NCI-H526 treated with DMSO at 0.1 percent for 48 hours (cell line): Measurements from ENCODE around the gene NBAS.
"Not testable (repeated sequence)": the region's sequence is repeated elsewhere in the genome, so short reads cannot be mapped to it uniquely, and the experiment has no call there.

Source experiments
- DNase-seq: peaks from one replicate; lab custom pipeline; 2025; lab: John Stamatoyannopoulos, UW

Gene NBAS

GRCh38 chr2:15412309-15412708 is 148.8 kb downstream of the NBAS start:
- DNase-seq = no peak

DNA sequence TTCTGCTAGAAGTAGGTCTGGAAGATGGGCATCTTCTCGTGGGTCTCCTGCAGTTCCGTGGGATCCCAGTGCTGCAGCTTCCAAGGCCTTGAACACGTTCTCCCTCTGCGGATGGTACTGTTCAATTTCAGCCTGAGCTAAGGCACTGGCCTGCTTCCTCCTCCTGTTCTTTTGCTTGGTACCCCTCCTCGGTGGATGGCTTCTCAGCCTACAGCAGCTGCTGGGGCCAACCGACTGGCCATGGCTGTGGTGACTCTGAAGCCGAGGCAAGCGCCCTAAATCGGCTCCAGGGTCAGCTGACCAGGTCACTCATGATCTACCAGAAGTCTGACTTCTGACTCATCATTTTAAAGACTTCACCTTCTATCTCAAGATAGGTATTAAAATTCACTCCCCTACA is 150.2 kb downstream of the NBAS start:
- no peak for DNase-seq

GRCh38 chr2:15408759-15409158 is 152.4 kb downstream of the NBAS start:
- DNase-seq = no peak

GRCh38 chr2:15407666-15408065 is 153.5 kb downstream of the NBAS start:
- no peak for DNase-seq

DNA sequence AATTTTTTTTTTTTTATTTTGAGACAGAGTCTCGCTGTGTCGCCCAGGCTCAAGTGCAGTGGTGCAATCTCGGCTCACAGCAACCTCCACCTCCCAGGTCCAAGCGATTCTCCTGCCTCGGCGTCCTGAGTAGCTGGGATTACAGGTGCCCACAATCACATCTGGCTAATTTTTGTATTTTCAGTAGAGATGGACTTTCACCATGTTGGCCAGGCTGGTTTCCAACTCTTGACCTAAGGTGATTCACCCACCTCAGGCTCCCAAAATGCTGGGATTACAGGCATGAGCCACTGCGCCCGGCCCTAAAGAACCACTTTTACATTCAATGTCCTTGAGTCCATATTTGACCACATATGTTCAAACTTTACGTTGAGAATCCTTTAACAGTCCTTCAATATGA is 156.6 kb downstream of the NBAS start:
- DNase-seq = not testable (repeated sequence)

DNA sequence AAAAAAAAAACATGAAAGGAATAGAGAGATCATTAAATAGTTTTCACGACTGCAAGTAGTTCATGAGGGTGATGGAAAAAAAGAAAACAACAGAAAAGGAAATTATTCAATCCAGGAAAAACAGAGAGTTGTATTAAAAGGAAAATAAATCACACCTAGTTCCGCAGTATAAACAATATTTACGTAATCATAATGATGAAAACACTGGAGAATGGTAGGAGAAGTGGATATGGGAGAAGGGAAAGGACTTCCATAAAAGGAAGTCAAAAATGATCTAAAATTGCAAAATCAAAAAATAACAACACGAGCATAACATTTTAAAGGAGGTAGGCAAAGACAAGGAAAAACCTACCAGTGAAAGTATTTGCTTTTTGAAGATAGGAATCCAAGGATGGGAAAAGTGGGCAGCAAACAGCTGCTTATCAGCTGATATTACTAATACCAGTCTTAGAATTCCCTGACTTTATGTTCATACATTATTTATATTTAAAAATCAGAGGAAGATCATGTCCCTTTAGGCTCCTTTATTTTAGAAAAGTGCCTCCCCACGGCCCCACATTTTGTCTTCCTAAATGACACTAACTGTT is 160.8 kb downstream of the NBAS start:
- DNase-seq = no peak

DNA sequence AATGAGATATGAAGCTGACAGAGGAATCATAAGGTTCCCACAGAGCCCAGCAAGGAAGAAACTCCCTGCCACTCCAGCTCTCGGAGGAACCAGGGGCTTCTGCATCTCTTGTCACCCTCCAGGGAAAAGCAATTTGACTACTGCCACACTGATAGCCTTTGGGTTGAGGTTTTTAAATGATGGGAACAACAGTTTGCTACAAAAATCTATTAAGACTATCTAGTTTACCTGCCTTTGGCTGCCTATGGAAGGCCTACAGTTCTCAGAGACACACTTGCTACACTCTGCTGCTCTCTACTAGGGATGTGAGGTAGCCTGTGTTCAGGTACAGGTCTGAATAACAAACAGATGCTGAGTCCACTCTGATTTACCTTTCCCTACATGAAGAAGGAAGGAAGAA is 161.9 kb downstream of the NBAS start:
- DNase-seq = no peak

DNA sequence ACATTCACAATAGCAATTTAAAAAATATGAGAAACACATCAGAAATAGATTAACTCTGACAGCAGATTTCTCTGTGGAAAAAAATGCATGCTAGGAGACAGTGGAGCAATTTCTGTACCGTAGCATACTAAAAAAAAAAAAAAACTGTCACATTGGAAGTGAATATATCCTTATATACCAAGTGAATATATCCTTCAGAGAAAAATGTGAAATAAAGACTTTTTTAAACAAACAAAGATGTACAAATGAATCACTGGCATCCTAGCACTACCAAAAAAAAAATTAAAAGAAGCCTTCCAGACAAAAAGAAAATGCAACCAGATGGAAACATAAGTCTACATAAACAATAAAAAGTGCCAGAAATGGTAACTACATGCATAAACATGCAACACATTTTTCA is 169.4 kb downstream of the NBAS start:
- no peak for DNase-seq

DNA sequence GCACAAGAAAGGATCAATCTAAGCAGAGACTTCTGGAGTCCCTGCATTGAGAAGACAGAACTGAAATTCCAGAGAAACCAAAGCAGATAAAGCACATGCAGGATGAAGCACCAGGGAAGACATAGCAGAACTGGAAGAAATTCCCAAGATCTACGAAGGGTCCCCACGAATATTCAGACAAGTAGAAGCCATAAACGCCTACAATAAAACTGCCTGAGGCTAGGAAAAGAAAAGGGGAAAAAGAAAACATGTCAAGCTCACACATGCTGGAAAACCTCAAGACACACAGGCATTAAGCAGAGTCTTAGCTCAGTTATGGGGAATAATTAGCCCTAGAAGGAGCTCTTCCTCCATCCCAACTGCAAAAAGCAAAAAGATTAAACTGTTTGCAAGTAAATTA is 171.2 kb downstream of the NBAS start:
- no peak for DNase-seq

DNA sequence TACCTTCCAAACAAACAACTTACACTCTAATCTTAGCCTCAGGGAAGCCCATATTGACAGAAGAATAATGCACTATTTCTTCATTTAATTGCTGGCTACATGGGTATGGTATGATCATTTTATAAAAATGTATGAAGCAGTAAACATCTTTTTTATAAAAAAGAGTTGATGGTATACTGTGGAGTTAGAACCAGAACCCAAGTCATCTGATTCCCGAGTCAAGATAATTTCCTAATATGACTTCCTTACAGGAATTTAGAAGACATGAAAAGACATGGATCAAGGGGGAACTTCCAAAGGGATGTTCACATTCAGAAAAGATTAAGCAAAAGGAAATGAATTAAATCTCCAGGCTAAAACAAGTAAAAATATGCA is 171.8 kb downstream of the NBAS start:
- no peak for DNase-seq

- DNase-seq = no peak
Observed at GRCh38 chr2:15388406-15389325, 172.5 kb downstream of the NBAS start.

DNA sequence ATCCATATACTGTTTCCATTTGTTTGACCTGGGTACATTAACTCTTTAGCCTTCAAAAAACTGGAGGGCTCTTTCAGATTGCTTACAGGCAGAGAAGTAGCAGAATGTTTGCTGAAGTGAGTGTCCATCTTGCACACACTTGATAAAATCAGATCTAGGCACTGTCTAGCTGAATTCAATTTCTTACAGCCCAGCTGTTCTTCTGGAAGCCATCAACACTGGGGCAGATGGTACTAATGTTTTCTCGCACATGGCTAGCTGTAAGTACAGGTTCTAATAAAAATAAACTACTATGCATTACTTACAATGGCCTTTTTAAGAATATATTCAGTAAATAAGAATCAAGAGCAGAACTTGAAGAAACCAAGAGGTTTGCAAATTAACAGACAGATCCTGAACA is 175.9 kb downstream of the NBAS start:
- peak; percentile 100 for DNase-seq

DNA sequence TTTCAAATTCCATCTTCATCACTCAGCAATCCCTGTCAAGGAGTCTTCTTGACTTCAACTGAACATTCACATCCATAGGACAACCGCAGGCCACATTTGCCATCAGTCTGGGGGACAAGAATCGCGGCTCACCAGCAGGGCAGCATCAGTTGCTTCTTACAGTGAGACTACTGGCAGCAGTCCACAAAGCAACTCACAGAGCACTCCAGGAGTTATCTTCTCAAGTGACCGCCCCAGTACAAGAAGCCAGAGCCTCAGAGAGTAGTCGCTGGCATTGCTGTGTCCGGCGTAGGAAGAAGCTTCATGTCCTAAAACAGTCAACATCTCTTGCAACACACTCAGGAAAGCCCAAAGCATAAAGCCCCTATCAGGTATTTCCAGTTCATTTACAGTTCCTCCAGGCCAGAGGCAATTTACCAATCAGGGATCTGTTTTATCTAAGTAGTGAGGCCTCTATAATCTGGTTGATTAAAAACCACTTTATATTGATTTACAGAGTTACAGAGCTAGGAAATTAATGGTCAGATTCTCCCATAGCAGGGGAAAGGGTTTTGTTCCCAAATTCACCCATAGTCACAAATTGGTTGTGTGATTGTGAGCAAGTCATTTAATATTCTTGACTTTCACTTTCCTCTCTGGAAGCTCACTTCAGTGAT is 177.3 kb downstream of the NBAS start:
- DNase-seq = peak; percentile 100

DNA sequence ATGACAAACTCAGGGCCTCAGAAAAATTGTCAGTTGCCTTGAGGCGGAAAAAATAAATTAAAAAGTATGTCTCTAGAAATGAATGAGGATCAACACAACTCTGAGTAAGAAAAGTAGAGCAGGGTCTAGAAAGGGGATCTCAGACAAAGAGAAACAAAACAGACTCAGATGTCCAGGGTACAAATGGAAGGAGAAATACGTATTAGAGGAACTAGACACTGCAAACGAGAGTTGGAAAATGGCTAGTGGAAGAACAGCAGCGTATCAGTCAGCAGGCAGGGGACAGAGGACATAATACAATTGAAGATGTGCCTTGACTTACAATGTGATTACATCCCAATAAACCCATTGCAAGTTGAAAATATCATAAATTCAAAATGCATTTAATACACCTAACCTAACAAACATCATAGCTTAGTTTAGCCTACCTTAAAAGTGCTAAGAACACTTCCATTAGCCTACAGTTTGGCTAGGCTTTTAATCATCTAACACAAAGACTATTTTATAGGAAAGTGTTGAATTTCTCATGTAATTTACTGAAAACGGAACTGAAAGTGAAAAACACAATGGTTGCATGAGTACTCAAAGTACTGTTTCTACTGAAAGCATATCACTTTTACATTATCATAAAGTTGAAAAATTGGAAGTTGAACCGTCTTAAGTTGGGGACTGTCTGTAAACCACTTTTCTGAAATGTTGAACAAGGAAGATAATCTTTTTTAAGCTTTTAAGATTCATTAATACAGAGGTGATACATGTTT is 182.8 kb downstream of the NBAS start:
- DNase-seq = peak; percentile 100

DNA sequence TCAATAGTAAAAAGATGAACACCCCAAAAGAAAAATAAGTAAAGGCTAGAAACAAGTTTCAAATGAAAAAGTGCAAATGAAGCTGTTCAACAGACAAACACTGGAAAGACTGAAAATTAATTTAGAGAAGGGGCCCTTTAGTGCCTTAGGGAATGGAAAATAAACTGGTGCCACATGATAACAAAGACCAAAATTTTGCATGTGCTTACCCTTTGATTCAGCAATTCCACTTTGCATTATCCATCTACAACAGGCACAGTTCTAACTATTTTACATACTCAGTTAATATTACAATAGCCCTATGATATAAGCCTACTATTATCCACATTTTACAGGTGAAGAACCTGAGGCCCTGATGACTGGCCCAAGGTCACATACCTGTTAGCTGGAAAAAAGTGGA is 183.9 kb downstream of the NBAS start:
- peak; percentile 100 for DNase-seq

DNA sequence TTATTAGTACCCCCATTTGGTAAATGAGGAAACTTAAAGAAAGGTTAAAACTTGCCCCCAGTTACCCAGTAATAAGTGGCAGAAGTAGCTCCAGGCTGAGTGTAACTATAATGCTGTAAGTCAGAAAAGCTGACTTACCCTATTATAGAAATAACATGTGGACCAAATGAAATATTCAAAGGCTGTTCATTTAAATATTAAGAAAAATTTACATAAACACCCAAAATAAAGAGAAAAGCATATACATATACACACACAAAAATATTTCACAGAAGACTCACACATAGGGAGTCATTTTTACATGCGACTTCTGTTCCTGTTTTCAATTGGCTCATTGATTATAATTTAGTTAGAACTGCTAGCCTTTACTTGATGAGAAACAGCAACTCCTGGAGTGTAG is 189.1 kb downstream of the NBAS start:
- peak; percentile 100 for DNase-seq

GRCh38 chr2:15369129-15369528 is 192.0 kb downstream of the NBAS start:
- DNase-seq = no peak

GRCh38 chr2:15367715-15368114 is 193.4 kb downstream of the NBAS start:
- peak; percentile 100 for DNase-seq

DNA sequence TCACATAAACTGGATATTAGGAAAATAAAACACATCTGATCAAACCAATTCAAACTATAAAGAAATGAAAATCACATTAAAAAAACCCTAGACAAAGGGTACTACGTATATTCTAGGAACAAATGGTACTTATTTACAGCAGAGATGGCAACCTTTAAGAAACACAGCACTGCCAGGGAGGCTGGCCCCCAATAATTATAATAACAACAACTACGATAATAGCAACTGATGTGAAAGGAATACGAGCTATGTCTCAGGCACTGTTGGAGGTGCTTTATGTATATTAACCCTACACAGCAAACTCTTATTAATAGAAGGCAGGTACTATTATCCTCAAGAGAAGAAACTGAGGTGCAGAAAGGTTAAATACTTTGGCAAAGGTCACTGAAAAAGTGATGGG is 193.9 kb downstream of the NBAS start:
- no peak for DNase-seq

GRCh38 chr2:15365411-15365810 is 195.7 kb downstream of the NBAS start:
- no peak for DNase-seq

DNA sequence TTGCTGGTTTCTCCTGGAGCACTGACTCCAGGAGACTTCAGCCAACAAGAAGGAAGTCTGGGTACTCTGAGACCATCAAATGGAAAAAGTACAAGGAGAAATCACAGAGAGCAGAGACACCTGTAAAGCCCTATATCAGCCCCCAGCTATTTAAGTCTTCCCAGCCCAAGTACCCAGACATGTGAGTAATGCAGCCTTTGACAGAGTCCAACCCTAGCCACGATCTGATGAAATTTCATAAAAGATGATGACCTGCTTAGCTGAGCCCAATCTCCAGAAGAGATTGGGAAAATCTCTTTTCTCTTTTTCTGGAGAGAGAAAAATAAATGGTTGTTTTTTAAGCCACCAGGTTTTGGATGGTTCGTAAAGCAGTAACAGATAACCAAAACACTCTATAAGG is 196.6 kb downstream of the NBAS start:
- no peak for DNase-seq

GRCh38 chr2:15363734-15364133 is 197.4 kb downstream of the NBAS start:
- no peak for DNase-seq
